KMS-11 (cell line): ENCODE results near the gene OCEL1.
"Not testable (repeated sequence)": the region's sequence is repeated elsewhere in the genome, so short reads cannot be mapped to it uniquely, and the experiment has no call there.

Experiments used
- H2AFZ ChIP-seq: fragments of 200-600 bp; sonication (generic); 2 replicates; pipeline ENCODE4 v1.6.1; 2016; ENCODE audit warnings: antibody characterized with exemption, mixed run types, low read depth
- H3K27ac ChIP-seq: fragments of 200-600 bp; sonication (generic); 2 replicates; pipeline ENCODE4 v1.6.1; 2016; ENCODE audit warnings: mild to moderate bottlenecking, mixed run types
- H3K27me3 ChIP-seq: fragments of 200-600 bp; sonication (generic); 2 replicates; pipeline ENCODE4 v1.6.1; 2017; ENCODE audit warnings: mild to moderate bottlenecking, low read depth, mixed run types, moderate library complexity; ENCODE audit not compliant: insufficient read depth
- H3K36me3 ChIP-seq: fragments of 200-600 bp; sonication (generic); 2 replicates; pipeline ENCODE4 v1.6.1; 2017; ENCODE audit warnings: mild to moderate bottlenecking, mixed run types; ENCODE audit not compliant: insufficient read depth
- H3K4me1 ChIP-seq: fragments of 200-600 bp; sonication (generic); 2 replicates; pipeline ENCODE4 v1.6.1; 2016; ENCODE audit warnings: mild to moderate bottlenecking, low read depth, mixed run types; ENCODE audit not compliant: poor library complexity, severe bottlenecking
- H3K4me2 ChIP-seq: fragments of 200-600 bp; sonication (generic); 2 replicates; pipeline ENCODE4 v1.7.0; 2016; ENCODE audit warnings: mild to moderate bottlenecking, mixed run types
- H3K4me3 ChIP-seq: fragments of 200-600 bp; sonication (generic); IDR thresholded peaks from 2 replicates; pipeline ENCODE4 v1.6.1; 2017; ENCODE audit warnings: low read depth, low read length, mixed read lengths; ENCODE audit not compliant: insufficient read depth
- H3K79me2 ChIP-seq: fragments of 200-600 bp; sonication (generic); 2 replicates; pipeline ENCODE4 v1.6.1; 2016; ENCODE audit warnings: low read depth, mixed run types; ENCODE audit not compliant: insufficient read depth
- H3K9ac ChIP-seq: fragments of 200-600 bp; sonication (generic); 2 replicates; pipeline ENCODE4 v1.6.1; 2016; ENCODE audit warnings: mild to moderate bottlenecking, mixed run types
- H4K20me1 ChIP-seq: fragments of 200-600 bp; sonication (generic); 2 replicates; pipeline ENCODE4 v1.6.1; 2016; ENCODE audit warnings: mild to moderate bottlenecking, mixed run types; ENCODE audit not compliant: insufficient read depth
- TF ChIP-seq, protein P1 (sequence below): fragments of 200-600 bp; sonication (generic); conservative IDR thresholded peaks from 2 replicates; pipeline ENCODE4 v1.6.1; 2017; ENCODE audit warnings: low read depth, mild to moderate bottlenecking, antibody characterized with exemption, low read length, moderate library complexity, mixed read lengths

The OCEL1 gene

DNA sequence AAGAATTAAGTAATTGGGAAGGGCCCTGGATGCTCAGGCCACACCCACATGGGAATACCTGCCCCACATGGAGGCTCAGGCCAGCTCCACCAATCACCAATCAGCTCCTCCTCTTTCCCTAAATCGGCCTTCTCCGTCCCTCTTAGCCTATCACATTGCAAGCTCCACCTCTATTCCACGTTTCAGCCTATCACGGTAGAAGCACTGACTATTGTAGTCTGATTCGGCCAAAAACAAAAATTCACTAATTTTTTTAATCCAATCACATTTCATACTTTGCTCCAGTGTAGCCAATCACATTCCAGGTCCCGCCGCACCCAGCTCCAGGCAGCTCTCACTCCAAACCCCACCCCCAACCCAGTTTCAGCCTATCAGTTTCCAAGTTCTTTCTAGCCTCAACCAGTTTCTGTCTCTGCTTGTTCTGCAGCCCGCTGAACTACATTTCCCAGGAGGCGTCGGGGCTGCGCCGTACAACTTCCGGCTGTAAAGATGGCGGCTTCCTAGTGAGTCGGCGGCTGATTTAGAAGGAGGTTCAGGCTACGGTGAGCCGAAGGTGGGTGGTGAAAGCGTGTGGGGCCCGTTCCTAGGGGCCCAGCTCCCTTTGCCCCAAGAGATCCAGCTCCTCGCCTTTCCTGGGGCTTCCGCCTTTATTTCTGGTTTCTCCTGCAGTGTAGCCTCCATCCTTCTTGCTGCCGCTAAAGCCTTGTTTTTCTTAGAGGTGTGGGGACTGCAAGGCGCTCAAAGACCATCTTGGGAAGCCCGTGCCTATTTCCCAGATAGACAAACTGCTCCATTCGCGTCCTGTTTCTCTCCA, 41.2 kb downstream of the OCEL1 start, which contains the start of gene BABAM1:
BABAM1 (plus strand) TSS at position 469 of the 814 bp plus-strand sequence. CDS start 1,364 bp downstream, outside the sequence.
- H3K27ac ChIP-seq = peak within 1 kb of the TSS; percentile 61
- H3K4me1 ChIP-seq = peaks cover 14% of the 10 kb centered on the region
- TF ChIP-seq, protein P1, sequence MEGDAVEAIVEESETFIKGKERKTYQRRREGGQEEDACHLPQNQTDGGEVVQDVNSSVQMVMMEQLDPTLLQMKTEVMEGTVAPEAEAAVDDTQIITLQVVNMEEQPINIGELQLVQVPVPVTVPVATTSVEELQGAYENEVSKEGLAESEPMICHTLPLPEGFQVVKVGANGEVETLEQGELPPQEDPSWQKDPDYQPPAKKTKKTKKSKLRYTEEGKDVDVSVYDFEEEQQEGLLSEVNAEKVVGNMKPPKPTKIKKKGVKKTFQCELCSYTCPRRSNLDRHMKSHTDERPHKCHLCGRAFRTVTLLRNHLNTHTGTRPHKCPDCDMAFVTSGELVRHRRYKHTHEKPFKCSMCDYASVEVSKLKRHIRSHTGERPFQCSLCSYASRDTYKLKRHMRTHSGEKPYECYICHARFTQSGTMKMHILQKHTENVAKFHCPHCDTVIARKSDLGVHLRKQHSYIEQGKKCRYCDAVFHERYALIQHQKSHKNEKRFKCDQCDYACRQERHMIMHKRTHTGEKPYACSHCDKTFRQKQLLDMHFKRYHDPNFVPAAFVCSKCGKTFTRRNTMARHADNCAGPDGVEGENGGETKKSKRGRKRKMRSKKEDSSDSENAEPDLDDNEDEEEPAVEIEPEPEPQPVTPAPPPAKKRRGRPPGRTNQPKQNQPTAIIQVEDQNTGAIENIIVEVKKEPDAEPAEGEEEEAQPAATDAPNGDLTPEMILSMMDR = no peak
- H3K4me2 ChIP-seq = peak within 1 kb of the TSS; percentile 83
- H4K20me1 ChIP-seq = no peaks in the 10 kb centered on the region
- H3K36me3 ChIP-seq = no peaks in the 10 kb centered on the region
- no peak within 1 kb of the TSS for H3K4me3 ChIP-seq
- peak within 1 kb of the TSS; percentile 56; the same call in 1 of the 2 replicates for H3K9ac ChIP-seq
- no peaks in the 10 kb centered on the region for H3K27me3 ChIP-seq
- peak within 1 kb of the TSS; percentile 35; the same call in 1 of the 2 replicates for H2AFZ ChIP-seq
- H3K79me2 ChIP-seq = peaks cover 6% of the 10 kb centered on the region; the same call in 1 of the 2 replicates

DNA sequence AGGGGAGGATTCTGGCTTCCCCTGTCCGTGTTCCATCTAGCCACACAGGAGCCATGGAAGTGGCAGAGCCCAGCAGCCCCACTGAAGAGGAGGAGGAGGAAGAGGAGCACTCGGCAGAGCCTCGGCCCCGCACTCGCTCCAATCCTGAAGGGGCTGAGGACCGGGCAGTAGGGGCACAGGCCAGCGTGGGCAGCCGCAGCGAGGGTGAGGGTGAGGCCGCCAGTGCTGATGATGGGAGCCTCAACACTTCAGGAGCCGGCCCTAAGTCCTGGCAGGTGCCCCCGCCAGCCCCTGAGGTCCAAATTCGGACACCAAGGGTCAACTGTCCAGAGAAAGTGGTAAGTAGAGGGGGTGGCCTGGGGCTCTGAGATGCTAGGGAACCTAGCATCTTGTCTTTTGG, 42.7 kb downstream of the OCEL1 start:
- no peak overlapping the region for H2AFZ ChIP-seq
- H4K20me1 ChIP-seq = no peaks in the 10 kb centered on the region
- H3K36me3 ChIP-seq = no peaks in the 10 kb centered on the region
- no peaks in the 10 kb centered on the region for H3K27me3 ChIP-seq
- no peak overlapping the region for H3K9ac ChIP-seq
- H3K79me2 ChIP-seq = peaks cover 6% of the 10 kb centered on the region; the same call in 1 of the 2 replicates
- H3K4me1 ChIP-seq = peaks cover 14% of the 10 kb centered on the region
- H3K4me3 ChIP-seq = no peak overlapping the region
- TF ChIP-seq, protein P1 = no peak
- peak overlapping the region; percentile 83; the same call in 1 of the 2 replicates for H3K4me2 ChIP-seq
- peak overlapping the region; percentile 61; the same call in 1 of the 2 replicates for H3K27ac ChIP-seq

DNA sequence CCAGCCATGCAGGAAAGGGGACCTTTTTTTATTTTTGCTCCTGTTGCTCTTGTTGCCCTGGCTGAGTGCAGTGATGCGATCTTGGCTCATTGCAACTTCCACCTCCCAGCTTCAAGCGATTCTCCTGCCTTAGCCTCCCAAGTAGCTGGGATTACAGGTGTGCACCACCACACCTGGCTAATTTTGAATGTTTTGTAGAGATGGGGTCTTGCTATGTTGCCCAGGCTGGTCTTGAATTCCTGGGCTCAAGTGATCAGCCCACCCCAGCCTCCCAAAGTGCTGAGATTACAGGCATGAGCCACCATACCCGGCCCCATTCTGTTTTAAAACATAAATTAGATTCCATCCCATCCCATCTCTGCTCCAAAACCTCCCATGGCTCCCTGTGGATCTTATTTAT, 48.9 kb downstream of the OCEL1 start:
- not testable (repeated sequence) for H3K4me3 ChIP-seq, H3K9ac ChIP-seq, H4K20me1 ChIP-seq, H3K4me2 ChIP-seq, H3K36me3 ChIP-seq, H3K27me3 ChIP-seq, H3K27ac ChIP-seq, H2AFZ ChIP-seq, H3K79me2 ChIP-seq, H3K4me1 ChIP-seq

DNA sequence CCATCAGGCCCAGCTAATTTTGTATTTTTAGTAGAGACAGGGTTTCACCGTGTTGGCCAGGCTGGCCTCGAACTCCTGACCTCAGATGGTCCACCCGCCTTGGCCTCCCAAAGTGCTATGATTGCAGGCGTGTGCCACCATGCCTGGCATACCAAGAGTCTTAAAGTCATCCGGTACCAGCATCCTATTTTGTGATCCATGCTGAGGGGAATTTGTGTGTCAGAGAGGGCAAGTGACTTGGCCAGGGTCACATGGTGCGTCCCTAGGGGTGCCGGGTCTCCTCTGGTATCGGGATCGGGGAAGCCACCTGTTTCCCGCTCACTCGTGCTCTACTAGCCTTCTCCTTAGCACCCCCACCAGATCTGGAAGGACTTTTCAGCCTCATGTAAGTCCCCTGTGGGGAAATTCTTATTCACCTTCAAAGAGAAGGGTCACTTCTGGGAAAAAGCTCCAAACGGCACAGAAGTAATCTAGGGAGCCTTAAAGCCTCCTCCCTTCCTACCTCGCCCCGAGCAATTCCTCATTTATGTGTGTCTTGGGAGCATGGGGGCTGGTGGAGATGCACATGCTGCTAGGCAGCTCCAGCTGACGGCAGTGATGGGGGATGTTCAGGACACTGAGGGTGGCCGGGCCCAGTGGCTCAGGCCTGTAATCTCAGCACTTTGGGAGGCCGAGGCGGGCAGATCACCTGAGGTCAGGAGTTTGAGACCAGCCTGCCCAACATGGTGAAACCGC, 49.6 kb downstream of the OCEL1 start:
- Histone ChIP-seq H3K4me1 (no peaks in the 10 kb centered on the region), H3K9ac (no peak overlapping the region), H3K4me2 (no peak overlapping the region), H3K27ac (no peak overlapping the region), H3K27me3 (no peaks in the 10 kb centered on the region), H3K4me3 (no peak overlapping the region), H2AFZ (no peak overlapping the region), H3K36me3 (no peaks in the 10 kb centered on the region), H3K79me2 (no peaks in the 10 kb centered on the region), H4K20me1 (no peaks in the 10 kb centered on the region)
- TF ChIP-seq, protein P1 = no peak
